H1 (cell line): ENCODE data around the gene DPP10. TPM values are rescaled to one million over a fixed set of nuclear protein-coding genes. Genes with fewer than 3 reads are reported as not detected.

Experiments used
- KDM1A ChIP-seq: fragments of 200-600, 300-600 bp; sonication (generic); IDR thresholded peaks from 2 replicates; pipeline ENCODE4 v1.7.1; 2016; ENCODE audit warnings: mild to moderate bottlenecking, low read length, borderline replicate concordance
- TEAD4 ChIP-seq: IDR thresholded peaks from 2 replicates; pipeline ENCODE4 v1.6.1; 2012; ENCODE audit warnings: low read depth, low read length, inconsistent platforms, mixed read lengths
- polyA plus RNA-seq, 7 experiments: library from polyadenylated mRNA; depleted of rRNA in 3 of 7; stranded (reverse) in 5 of 7; unstranded in 2 of 7; fragments of >200 nt in 5 of 7; fragments of 200-250 nt in 2 of 7; gene quantifications; 1 replicate in 5 of 7; 2 replicates in 1 of 7; 4 replicates in 1 of 7; pipeline versions ENCODE4 v1.2.1 to v1.2.3, GENCODE V29; 2011 to 2013; ENCODE audit warnings: missing spikeins in 2 of 7, mixed read lengths in 2 of 7
- total RNA-seq: library from RNA; stranded (reverse); fragmentation: NEBNext Ultra II Directional; extraction: Animal tissue kit (Norgen Biotek cat#: 25700); gene quantifications from 2 replicates; pipeline ENCODE4 v1.2.1, GENCODE V29; 2021
- TF ChIP-seq, protein P1 (sequence below): IDR thresholded peaks from 2 replicates; pipeline ENCODE4 v1.6.1; 2012; ENCODE audit warnings: low read length, inconsistent platforms

Gene DPP10
- total and polyA plus RNA-seq, 2 of the 8 experiments (the other 6 are each of a cell fraction or from before 2014, with no cell fraction given): 3.3 to 7.2 TPM

DNA sequence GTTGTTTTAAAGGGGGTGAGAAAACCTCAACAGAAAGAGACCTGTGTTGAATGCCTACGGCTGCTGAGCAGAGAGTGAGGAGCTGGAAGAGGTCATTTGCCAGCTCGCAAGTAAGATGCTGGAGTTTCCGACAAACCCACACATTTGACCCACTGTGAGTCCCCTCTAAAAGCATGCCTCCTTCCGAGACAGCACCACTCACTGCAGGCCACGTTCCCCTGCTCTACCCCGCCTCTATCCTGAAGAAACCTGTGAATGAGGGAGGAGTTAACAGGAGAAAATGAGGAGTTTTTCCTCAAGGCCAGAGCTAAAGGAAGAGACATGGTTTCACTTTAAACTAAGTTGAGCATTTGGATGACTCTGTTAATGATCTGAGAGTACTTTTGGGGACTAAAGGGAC is 188.7 kb downstream of the DPP10 start (continued):
- TF ChIP-seq KDM1A (no peak), TEAD4 (no peak)
- TF ChIP-seq, protein P1, sequence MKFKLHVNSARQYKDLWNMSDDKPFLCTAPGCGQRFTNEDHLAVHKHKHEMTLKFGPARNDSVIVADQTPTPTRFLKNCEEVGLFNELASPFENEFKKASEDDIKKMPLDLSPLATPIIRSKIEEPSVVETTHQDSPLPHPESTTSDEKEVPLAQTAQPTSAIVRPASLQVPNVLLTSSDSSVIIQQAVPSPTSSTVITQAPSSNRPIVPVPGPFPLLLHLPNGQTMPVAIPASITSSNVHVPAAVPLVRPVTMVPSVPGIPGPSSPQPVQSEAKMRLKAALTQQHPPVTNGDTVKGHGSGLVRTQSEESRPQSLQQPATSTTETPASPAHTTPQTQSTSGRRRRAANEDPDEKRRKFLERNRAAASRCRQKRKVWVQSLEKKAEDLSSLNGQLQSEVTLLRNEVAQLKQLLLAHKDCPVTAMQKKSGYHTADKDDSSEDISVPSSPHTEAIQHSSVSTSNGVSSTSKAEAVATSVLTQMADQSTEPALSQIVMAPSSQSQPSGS: no peak
